HG03439 (cell line): ENCODE measurements around the gene VRK3.

Experiments used
- ATAC-seq: cut with Tn5 transposase; IDR thresholded peaks from one replicate; pipeline ENCODE4 v1.9.1; 2021; ENCODE audit warnings: mild to moderate bottlenecking, moderate library complexity; ENCODE audit not compliant: unreplicated experiment

The VRK3 gene

DNA sequence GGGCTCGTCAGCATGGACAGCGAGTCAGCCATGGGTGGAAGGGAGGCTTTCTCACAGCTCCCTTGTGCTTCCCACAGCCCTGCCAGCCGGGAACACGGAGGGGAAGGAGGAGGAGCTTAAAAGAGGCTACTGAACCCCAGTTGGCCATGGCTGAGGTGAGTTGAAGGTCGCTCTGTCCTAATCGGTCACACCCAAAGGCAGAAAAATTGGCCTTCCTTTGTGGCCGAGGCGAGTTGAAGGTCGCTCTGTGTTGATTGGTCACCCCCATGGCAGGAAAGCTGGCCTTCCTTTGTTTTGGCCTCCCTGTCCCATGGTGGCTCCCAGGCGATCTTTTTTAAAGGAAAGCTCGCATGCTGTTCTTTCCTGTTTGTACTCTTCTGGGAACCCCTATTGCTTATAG, 5.8 kb upstream of the VRK3 start:
- ATAC-seq, result no peak

DNA sequence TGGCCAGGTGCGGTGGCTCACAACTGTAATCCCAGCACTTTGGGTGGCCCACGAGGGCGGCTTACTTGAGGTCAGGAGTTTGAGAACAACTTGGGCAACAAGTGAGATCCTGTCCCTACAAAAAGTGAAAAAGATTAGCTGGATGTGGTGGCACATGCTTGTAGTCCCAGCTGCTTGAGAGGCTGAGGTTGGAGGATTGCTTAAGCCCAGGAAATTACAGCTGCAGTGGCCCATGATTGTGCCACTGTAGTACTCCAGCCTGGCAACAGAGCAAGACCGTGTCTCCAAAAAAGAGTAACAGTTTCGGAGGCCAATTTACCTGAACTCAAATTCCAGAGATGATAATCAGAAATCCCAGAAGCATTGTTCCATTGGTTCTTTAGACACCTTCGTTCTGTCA, 5.1 kb upstream of the VRK3 start:
- ATAC-seq, result no peak

DNA sequence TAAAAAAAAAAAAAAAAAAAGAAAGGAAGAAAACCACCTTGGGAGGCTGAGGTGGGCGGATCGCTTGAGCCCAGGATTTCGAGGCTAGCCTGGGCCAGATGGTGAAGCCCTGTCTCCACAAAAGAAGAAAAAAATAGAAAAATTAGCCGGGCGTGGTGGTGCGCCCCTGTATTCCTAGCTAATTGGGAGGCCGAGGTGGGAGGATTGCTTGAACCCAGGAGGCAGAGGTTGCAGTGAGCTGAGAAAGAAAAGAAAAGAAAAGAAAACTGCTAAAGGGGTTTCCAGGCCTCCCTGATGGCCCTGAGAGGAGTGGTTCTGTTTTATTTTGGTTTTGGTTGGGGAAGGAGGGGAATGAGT, 1.4 kb upstream of the VRK3 start:
- no peak for ATAC-seq

DNA sequence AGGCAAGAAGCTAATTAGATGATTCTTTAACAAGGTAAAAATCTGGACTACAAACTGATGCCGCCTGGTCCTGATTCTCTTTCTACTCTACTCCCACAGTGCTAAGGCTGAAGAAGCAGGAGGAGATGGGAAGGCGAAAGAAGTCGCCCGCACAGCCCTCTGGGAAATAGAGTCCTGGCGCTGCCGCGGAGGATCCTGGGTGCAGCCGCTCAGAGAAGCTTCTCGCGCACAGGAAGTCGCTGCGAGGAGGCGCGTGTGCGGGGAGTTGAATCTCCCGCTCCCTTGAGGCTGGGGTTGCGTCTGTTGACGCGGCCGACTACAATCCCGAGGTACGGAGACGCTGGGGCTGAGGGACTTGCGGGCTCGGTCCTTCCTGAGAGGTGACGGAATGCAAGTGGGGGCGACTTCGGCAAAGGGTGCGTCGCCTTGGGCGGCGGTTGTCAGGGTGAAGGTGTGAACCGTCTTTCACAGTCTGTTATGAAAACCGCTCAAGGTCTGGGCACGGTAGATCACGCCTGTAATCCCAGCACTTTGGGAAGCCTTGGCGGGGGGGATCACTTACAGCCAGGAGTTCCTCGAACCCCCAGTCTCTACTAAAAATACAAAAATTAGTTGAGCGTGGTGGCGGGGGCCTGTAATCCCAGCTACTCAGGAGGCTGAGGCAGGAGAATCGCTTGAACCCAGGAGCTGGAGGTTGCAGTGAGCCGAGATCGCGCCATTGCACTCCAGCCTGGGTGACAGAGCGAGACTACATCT, 800 bp upstream of the VRK3 start, which contains the start of gene ZNF473:
Gene ZNF473 (plus strand): TSS at position 212 of the 756 bp plus-strand sequence. CDS start 5,078 bp downstream, outside the sequence.
- peak; percentile 76 for ATAC-seq

DNA sequence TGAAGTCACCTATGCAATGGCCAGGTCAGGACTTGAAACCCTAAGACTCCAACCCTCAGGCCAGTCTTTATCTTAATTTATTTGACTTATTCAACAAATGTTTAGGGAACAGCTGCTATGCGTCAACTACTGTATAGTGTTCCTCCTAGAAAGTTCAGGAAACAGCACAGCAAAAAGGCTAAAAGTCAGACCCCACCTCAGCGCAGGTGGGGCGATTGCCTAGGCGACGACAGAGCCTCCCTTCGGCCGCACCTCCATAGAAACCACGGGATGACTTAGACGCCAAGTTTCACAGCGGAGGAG, 502 bp downstream of the VRK3 start:
- peak; percentile 4 for ATAC-seq

DNA sequence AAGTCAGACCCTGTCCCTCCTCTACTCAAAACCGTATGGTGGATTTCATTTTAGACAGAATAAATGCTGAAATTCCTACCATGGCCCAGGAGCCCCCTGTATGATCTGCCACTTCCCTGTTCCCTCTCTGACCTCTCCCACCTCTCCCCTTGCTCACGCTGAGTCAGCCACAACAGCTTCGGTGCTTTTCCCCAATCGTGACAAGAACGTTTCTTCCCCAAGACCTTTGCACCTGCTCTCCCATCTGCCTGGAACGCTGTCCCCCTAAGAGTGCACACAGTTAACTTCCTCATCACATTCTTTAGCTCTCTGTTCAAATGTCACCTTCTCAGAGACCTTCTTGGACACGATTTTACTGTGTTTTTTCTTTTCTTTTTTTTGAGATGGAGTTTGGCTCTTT, 2.3 kb downstream of the VRK3 start:
- no peak for ATAC-seq

DNA sequence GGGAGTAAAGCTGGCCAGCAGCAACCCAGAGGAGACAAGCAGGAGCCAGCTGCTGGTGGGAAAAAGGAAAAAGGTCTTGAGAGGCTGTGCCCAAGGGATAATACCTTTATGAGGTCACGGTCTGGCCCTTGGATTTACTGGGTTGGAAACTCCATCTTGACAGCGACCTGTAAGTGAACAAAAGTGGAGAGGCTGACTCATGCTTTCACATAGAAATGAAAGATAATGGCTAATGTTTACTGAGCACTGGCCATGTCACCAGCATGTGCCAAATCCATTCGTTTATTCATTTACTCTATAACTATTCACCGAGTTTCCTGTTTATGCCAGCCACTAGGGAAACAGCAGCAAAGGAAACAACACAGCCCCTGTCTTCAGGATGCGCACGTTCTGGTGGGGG, 4.7 kb downstream of the VRK3 start:
- no peak for ATAC-seq

DNA sequence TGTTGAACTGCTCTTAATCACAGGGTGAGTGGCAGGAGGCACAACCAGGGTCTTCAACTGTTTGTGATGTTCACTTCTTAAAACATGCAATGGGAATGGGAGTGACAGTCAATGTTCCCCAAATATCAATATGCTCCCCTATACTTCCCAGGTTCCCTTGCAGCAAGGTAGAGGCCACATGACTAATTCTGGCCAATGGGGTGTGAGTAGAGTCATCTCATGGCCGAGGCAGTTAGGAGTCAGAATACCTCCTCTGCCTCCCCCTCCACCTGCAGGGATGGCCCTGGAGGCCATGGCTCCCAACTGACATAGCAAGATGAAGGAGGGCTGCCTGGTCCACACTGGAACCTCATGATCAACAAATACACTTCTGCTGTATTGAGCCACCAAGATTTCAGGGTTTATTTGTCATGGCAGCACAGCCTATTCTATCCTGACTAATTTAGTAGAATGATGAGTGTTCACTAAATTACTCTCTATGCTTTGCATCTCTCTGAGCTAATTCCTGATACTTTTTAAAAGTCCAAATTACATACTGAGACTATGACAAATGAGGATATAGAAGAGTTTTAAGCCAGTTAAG, 8.9 kb downstream of the VRK3 start:
- ATAC-seq, result no peak

DNA sequence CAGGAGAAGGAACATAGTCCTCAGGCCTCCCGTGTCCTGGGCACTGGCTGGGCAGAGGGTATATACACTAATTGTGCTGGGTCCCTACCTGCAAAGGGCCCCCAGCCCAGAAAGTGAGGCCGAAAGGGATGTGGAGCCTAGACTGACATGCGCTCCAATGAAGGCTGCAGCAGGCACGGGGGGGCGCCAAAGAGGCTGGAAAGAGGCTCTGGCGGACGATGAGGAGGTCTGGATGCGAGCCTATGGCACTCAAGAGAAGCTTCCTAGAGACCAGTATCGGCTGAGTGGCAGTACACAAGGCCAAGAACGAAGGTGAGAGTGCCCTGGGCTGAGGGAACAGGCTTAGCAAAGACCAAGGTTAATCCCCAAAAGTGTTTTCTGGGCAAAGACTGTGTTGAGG, 16.6 kb downstream of the VRK3 start:
- ATAC-seq, result no peak

DNA sequence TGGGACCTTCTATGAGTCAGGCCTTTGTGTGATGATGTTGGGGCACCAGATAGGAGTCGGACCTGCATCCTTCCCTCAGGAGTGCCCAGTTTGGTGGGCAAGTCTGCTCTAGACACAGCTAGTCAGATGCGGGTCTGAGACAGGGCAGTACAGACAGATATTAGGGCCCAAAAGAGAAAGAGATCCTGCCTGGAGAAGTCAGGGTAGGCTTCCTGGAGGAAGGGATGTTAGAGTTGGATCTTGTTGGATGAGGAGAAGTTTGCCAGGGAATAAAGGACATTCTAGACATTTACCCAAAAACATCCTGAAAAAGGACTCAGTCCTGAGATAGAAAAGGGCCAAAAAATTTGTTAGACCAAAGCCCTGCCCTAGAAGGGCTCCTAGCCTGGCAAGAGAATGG, 17.2 kb downstream of the VRK3 start:
- no peak for ATAC-seq

DNA sequence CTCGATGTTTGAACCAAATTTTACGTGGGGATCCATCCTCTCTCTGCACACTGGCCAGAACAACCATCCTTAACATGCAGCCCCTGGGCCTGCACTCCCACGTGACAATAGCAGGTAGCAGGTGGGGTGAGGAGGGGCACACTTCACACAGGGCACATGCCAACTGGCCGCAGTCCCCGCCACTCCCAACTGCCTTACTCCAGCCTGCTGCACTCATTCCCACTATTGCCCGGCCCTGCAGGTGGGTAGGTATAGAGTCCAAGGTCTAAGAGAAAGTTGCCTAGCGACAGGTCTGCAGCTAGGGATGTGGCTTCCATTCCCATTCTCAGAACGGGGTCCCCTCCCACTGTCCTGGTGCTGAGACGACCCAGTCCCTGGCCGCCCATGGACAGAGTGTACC, 18.0 kb downstream of the VRK3 start:
- ATAC-seq, result no peak

DNA sequence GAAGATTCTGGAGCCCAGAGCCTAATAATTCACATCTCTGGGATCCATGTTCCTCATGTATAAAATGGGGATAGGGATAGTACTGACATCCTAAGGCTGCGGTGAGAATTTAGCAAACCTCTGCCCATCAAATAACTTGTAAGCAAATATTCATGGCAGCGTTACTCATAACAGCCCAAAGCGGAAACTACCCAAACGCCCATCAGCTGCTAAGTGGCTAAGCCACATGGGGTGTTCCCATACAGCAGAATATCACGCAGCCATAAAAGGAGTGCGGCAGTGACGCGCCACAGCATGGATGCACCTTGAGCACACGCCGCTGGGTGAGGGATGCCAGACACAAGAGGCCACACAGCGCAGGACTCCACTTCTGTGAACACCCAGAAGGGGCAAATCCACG, 19.7 kb downstream of the VRK3 start:
- no peak for ATAC-seq

DNA sequence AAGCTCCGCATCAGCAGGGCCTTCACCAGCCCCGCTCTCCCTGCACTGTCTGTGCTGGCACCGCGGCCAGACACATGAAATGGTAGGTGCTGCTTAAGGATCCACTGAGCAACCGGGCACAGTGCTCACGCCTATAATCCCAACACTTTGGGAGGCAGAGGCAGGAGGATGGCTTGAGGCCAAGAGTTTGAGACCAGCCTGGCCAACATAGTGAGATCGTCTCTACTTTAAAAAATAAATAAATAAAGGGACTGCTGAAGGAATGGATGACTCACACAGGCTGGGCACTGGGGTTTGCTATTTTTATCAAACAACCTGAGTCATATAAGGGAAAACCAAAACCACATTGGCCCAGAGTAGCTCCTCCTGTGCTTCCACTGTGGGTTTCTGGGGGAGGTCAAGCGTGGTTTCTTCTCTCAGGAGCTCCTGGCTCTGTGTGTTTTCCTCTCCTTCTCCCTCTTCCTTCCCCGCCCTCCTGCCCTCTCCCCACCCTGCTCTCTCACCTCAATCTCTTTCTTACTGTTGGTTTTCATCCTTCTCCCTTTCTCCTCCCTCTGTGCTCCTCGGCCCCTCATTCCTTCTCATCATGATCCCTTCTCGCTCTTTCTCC, 21.3 kb downstream of the VRK3 start:
- no peak for ATAC-seq

DNA sequence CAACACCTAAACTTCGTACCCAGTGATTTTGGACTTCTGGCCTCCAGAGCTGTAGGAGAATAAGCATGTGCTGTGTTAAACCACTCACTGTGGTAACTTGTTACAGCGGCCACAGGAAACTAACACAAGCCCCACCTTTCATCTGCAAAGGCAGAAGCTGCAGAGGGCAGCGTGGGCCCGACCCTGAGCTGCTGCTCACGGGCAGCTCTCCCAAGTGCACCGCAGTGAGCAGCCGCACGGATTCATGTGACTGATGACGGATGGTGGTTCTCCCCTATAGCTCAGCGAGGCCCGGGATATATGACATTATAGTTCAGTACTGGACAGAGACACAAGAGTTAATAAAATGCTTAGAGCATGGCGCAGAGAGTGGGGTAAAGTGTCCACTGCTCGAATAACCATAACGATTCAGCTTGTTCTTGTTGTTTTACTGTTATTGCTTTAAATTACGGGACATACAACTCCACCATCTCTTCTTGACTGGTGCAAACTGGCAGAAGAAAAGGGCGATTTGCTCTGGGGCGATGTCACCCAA, 21.9 kb downstream of the VRK3 start:
- ATAC-seq, result no peak

DNA sequence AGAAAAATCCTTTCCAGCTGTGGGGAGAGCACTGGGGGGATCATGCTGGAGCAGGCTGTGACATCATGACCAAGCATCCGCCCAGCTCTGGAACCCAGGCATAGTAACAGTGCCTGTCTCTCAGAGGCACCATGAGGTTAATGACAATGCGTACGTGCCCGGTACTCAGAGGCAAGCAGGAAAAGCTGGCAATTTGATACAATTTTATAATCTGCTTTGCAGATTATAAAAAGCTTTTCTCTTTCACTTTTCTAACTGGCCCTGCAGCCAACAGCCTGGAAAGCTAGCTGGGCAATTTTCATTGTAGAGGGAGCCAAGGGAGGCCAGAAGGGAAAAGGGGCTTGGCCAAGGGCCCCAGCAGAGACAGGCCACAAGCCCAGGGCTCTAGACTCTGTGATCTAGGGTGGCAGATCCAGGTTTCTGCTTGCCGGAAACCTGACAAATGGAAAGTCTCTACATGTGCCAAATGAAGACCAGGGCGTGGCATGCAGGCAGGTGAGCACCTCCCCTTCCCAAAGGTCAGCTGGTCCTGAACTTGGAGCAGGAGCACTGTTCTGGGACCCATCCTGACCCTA, 22.7 kb downstream of the VRK3 start:
- ATAC-seq, result no peak

DNA sequence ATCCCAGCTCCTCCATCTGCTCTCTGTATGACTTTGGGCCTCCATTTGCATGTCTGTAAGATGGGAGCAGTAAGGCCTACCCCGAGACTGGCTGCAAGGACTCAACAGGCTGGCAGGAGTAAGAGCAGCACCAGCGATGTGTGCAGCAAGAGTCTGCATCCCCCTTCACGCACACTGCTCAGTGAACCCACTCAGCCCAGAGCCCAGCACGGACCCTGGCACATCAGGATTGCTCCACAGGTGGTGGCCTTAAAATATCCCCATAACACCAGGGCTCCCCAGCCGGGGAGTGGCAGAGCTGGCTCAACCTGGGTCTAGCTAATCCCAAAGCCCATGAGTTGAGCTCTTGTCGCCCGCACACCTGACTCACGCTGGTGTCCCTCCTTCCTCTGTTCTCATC, 23.4 kb downstream of the VRK3 start:
- no peak for ATAC-seq

DNA sequence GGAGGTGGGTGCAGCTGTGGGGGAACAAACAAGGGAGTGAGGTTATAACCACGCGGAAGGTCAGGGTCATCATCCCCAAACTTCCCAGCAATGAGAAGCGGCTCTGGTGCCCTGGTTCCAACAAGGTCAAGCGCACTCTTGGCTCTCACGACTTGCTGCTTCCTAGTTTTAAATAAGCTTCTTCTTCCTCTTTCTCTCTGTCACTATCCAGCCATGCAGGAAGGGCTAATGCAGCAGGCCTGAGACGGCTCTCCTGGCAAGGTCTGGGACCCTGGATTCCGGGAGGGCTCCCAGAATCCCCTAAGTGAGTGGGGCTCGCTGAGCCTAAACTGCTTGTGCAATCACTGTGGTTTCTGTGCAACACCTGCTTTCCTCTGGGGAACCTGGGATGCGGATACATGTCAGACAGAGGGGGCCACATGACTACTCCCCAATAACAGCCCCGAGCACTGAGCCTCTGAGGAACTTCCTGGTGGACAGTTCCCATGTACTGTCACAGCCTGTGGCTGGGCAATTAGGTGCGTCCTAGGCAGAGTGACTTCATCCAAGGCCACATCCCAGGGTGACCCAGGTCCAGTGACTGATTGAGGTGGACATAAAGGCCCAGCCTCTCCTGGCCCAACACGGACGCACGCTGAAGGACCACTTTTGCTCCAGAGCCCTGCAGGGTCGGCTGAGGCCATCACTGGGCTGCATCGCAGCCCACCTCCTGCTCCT, 24.2 kb downstream of the VRK3 start:
- ATAC-seq, result no peak

DNA sequence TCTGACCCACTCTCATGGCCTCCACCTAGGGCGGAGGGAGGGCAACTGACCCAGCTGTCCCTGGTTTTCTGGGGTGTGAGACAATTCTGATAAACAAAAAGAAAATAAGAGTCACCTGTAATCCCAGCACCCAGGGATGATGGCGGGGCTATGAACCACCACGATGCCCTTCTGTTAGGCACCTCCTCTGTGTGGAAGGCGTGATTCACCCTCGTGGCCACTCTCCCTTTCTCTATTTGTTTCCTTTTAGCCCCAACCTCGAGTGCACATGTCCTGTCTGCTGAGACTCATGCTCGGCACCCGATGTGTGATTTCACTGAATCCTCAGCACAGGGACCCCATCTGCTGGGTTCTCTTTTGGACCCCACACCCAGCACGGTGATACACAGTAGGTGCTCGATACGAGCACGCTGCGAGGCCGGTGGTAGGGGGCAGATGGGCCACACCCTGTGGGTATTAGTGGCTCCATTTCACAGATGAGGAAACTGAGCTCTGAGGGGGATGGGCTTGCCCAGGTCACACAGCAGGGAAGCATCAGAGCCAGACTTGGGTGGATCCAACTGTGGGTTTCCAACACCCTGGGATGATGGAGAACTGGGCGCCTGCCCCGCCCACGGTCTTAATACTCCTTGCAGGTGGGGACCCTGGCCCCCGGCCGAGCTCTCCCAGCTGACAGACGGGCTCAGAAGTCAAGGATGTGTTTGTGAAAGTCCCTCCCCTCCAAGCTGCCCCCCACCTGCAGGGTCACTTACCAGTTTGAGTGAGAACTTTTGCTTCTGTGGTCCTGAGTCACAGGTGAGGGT, 24.9 kb downstream of the VRK3 start:
- ATAC-seq, result no peak

DNA sequence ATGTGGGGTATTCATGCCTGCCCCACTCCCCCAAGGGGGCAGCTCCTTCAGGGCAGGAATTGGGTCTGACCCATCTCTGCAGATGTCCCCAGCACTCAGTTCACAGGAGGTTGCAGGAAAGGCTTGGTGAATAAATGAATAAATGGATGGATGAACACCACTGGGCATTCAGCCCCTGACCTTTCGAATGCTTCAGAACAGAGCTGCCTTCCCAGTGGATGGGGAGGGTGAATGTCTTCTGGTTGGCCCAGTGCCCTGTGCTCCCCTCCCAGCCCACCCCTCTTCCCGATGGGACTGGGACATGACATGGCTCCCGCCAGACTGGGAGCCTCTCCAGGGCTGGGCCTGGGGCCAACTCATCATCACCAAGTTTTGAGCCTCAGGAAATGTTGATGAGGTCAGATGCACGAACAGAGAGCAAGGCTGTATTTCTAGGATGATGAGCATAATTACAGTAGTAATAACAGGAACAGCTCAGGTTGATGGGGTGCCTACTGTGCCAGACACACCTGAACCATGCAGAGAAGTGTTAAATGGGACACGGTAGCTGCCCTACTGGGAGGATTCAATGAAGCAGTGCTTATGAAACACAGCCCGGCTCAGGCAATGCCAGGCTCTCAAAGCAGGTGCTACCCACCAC, 25.7 kb downstream of the VRK3 start:
- ATAC-seq, result no peak

DNA sequence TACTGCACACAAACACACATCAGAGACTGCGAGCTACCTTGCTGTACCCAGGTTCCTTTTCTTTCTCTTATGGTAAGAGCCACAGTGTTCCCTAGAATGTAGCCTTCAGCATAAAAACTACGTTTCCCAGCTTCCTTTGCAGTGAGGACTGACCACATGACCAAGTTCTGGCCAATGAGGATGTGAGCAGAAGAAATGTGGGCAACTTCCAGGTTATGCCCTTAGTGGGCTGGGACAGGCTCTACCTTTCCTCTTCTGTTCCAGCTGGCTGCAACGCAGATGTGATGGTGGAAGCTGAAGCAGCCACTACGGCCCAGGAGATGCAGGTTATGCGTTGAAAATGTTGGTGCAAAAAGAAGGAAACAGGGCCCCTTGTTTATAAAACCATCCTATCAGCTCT, 27.5 kb downstream of the VRK3 start:
- no peak for ATAC-seq
